ENCODE results near the gene NAALAD2. TPM values are rescaled to one million over a fixed set of nuclear protein-coding genes. Genes with fewer than 3 reads are reported as not detected.

The NAALAD2 gene
- total and polyA plus RNA-seq, 2 of the 8 experiments (the other 6 are each of a cell fraction or from before 2014, with no cell fraction given): 2.6 to 3.9 TPM

DNA sequence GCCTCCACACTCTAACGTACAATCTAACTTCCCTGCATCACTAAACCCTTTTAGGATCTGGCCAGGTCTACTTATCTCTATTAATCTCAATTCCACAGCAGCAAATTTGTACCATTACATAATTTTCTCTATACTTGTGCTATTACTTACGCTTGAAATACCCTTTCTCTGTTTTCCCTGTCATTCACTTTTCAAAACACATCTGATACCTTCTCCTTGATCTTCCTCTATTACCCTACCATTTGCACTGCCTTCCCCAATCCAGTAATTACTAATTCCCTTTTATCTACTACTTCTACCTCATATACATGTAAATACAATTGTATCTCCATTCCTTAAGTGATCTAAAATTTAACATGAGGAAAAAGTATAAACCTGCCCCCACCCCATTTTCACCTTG lies 74.4 kb downstream of the NAALAD2 start:
- H3K56ac ChIP-seq (replicated peaks; ENCODE audit: insufficient read length, low read depth, low read length): no peak overlapping the region
- no peak overlapping the region for H4K8ac ChIP-seq (ENCODE audit: extremely low read depth, insufficient read depth, low read length)
- H3K79me1 ChIP-seq (ENCODE audit: low read depth, low read length): no peaks in the 10 kb centered on the region
- no peak overlapping the region for H3K4me3 ChIP-seq (ENCODE audit: extremely low read depth in 1 of 4, insufficient read depth in 2 of 4, low read depth in 3 of 4, low read length in 4 of 4)
- ChIA-PET CTCF (ENCODE audit: partially characterized antibody) (no interaction called here), POLR2A (ENCODE audit: partially characterized antibody) (no interaction called here)
- DNase-seq (ENCODE audit: low read depth in 1 of 2, low spot score in 2 of 2): no peak
- H3K4me1 ChIP-seq (replicated peaks in 1 of 4; ENCODE audit: control insufficient read depth in 3 of 4, insufficient read depth in 4 of 4, low read length in 3 of 4): no peaks in the 10 kb centered on the region
- H2AFZ ChIP-seq (ENCODE audit: low read length): no peak overlapping the region
- no peak overlapping the region for H2BK15ac ChIP-seq (ENCODE audit: low read length)
- H3K27me3 ChIP-seq (replicated peaks in 1 of 4; ENCODE audit: control insufficient read depth in 3 of 4, extremely low read depth in 1 of 4, insufficient read depth in 3 of 4, low read length in 3 of 4): no peaks in the 10 kb centered on the region
- peaks cover 0 to 5% of the 10 kb centered on the region in 2 experiments for H4K20me1 ChIP-seq (replicated peaks in 1 of 2; ENCODE audit: control insufficient read depth in 1 of 2, insufficient read depth in 2 of 2, low read length in 2 of 2)
- no peak overlapping the region for H2AK5ac ChIP-seq (ENCODE audit: low read depth, low read length)
- WGBS, 2 experiments (ENCODE audit: extremely low coverage in 1 of 2, insufficient coverage in 1 of 2, insufficient read length in 1 of 2, insufficient replicate concordance in 2 of 2, low coverage in 1 of 2, low lambda C conversion rate in 2 of 2, missing lambda C conversion rate in 1 of 2): 90% methylated on average over 2 of the region's 2 CpGs; no CpG with 5 or more reads in 1 of the 2 experiments
- no peak overlapping the region for H3K18ac ChIP-seq (ENCODE audit: extremely low read depth, low read length)
- H2BK5ac ChIP-seq (ENCODE audit: low read depth, low read length): no peak overlapping the region
- H4K91ac ChIP-seq (replicated peaks; ENCODE audit: insufficient read length, low read length): no peak overlapping the region
- H3K4me2 ChIP-seq (ENCODE audit: insufficient read depth in 1 of 2, low read depth in 2 of 2, low read length in 2 of 2): no peak overlapping the region
- H3K79me2 ChIP-seq (ENCODE audit: control insufficient read depth in 1 of 2, insufficient read depth in 2 of 2, low read length in 2 of 2): peaks cover 0 to 23% of the 10 kb centered on the region in 2 experiments; a peak in 2 of 4 replicates
- no peaks in the 10 kb centered on the region for H3K23me2 ChIP-seq (ENCODE audit: low read depth, low read length)
- no peak overlapping the region for H2BK120ac ChIP-seq (replicated peaks; ENCODE audit: low read depth, low read length)
- no peak overlapping the region for H3K14ac ChIP-seq (ENCODE audit: insufficient read length)
- no peaks in the 10 kb centered on the region for H3K9me3 ChIP-seq (ENCODE audit: insufficient read depth in 2 of 2, low read depth in 1 of 2, low read length in 1 of 2)
- no peak overlapping the region for H3K23ac ChIP-seq (ENCODE audit: insufficient read length)
- H3K9ac ChIP-seq (replicated peaks in 1 of 4; ENCODE audit: extremely low read depth in 1 of 4, low read depth in 3 of 4, low read length in 3 of 4): no peak overlapping the region
- no peak overlapping the region for H4K5ac ChIP-seq (ENCODE audit: insufficient read length, low read depth, low read length)
- no peak for FAIRE-seq
- H2BK20ac ChIP-seq (ENCODE audit: low read length): no peak overlapping the region
- H3K36me3 ChIP-seq (ENCODE audit: control insufficient read depth in 2 of 4, insufficient read depth in 4 of 4, low read length in 3 of 4): peaks cover 4 to 66% (median 19%) of the 10 kb centered on the region in 4 experiments; a peak in 7 of 8 replicates
- H3K27ac ChIP-seq (ENCODE audit: low read depth, low read length): no peak overlapping the region
- H3K4ac ChIP-seq (replicated peaks; ENCODE audit: insufficient read length, low read depth, low read length): no peak overlapping the region
- no peak overlapping the region for H2BK12ac ChIP-seq (ENCODE audit: low read depth, low read length)
- TF ChIP-seq BCL11A (IDR thresholded peaks at IDR 0.05; ENCODE audit: low read depth in 2 of 2, low read length in 2 of 2): no peak
